Stimulated activated CD8-positive, alpha-beta memory T cell treated with anti-CD3 and anti-CD28 coated beads, Interleukin-15, amount 100 ng/mL, for 4 hours (primary cell): ENCODE measurements around the gene TSC1.
"Not testable (repeated sequence)": the region's sequence is repeated elsewhere in the genome, so short reads cannot be mapped to it uniquely, and the experiment has no call there.

Experiments used
- DNase-seq, 2 donors: peaks; one replicate each; pipeline ENCODE4 v3.0.0-alpha.2; 2020; ENCODE audit warnings: low read depth in 2 of 2

The TSC1 gene

GRCh38 chr9:132976571-132976970 lies 32.2 kb upstream of the TSC1 start:
- DNase-seq, result no peak

GRCh38 chr9:132975961-132976360 lies 31.5 kb upstream of the TSC1 start:
- no peak for DNase-seq

GRCh38 chr9:132973713-132974112 lies 29.3 kb upstream of the TSC1 start:
- no peak for DNase-seq

- no peak for DNase-seq
These were observed 28.8 kb upstream of the TSC1 start for GRCh38 chr9:132973166-132973565.

GRCh38 chr9:132970324-132971062 lies 26.1 kb upstream of the TSC1 start:
- no peak for DNase-seq

GRCh38 chr9:132969783-132970182 lies 25.4 kb upstream of the TSC1 start:
- no peak for DNase-seq

- not testable (repeated sequence) for DNase-seq
These were observed 23.5 kb upstream of the TSC1 start for GRCh38 chr9:132967908-132968307.

GRCh38 chr9:132965478-132965877 lies 21.1 kb upstream of the TSC1 start:
- DNase-seq, result no peak

- no peak for DNase-seq
These were observed 16.6 kb upstream of the TSC1 start for GRCh38 chr9:132961002-132961401.

- no peak for DNase-seq
These were observed 13.4 kb upstream of the TSC1 start for GRCh38 chr9:132957805-132958204.

- no peak for DNase-seq
These were observed 11.4 kb upstream of the TSC1 start for GRCh38 chr9:132955768-132956167.

GRCh38 chr9:132955123-132955522 lies 10.7 kb upstream of the TSC1 start:
- DNase-seq, result no peak

GRCh38 chr9:132949709-132950108 lies 5.3 kb upstream of the TSC1 start:
- DNase-seq, result no peak

GRCh38 chr9:132948482-132949050 lies 4.2 kb upstream of the TSC1 start:
- no peak for DNase-seq

- no peak for DNase-seq
These were observed 3.3 kb upstream of the TSC1 start for GRCh38 chr9:132947756-132948155.

- no peak for DNase-seq
These were observed 2.3 kb upstream of the TSC1 start for GRCh38 chr9:132946631-132947295.

- DNase-seq, result no peak
These were observed 1.8 kb upstream of the TSC1 start for GRCh38 chr9:132946211-132946610.

- no peak for DNase-seq
These were observed 1.0 kb upstream of the TSC1 start for GRCh38 chr9:132945186-132946130.

GRCh38 chr9:132943651-132944293 lies 644 bp downstream of the TSC1 start:
- no peak for DNase-seq

GRCh38 chr9:132942541-132943182 lies 1.8 kb downstream of the TSC1 start:
- DNase-seq, result no peak

- DNase-seq, result no peak
These were observed 5.2 kb downstream of the TSC1 start for GRCh38 chr9:132939169-132939568.
